IPS DF 6.9 (cell line): ENCODE data around the gene DNAH9.

ENCODE experiments used
- DNase-seq: peaks from one replicate; pipeline ENCODE4 v3.0.0-alpha.2; 2013; ENCODE audit warnings: low read depth, low spot score
- H3K27ac ChIP-seq: one replicate; pipeline ENCODE4 v1.5.1; 2013; ENCODE audit warnings: low read length, control low read depth
- H3K27me3 ChIP-seq: 2 replicates; pipeline ENCODE4 v1.6.1; 2013; ENCODE audit warnings: mild to moderate bottlenecking, low read length; ENCODE audit not compliant: control insufficient read depth, insufficient read depth
- H3K36me3 ChIP-seq: 2 replicates; pipeline ENCODE4 v1.6.1; 2013; ENCODE audit warnings: low read length; ENCODE audit not compliant: control insufficient read depth, insufficient read depth
- H3K4me1 ChIP-seq: 2 replicates; pipeline ENCODE4 v1.6.1; 2013; ENCODE audit warnings: low read length; ENCODE audit not compliant: control insufficient read depth, insufficient read depth
- H3K4me3 ChIP-seq: 2 replicates; pipeline ENCODE4 v1.5.1; 2013; ENCODE audit warnings: mild to moderate bottlenecking, low read length
- H3K9me3 ChIP-seq: 2 replicates; pipeline ENCODE4 v1.6.1; 2013; ENCODE audit warnings: low read length, inconsistent platforms; ENCODE audit not compliant: control insufficient read depth, insufficient read depth
- WGBS: extraction: QIAGEN DNeasy Blood & Tissue Kit; methylation state at CpG from one replicate; pipeline ENCODE4 v1.1.7; 2013; ENCODE audit warnings: mixed read lengths, missing lambda C conversion rate; ENCODE audit not compliant: insufficient read length, insufficient coverage; 5-methylcytosine and 5-hydroxymethylcytosine counted together

The DNAH9 gene

GRCh38 chr17:11825572-11826209 is 227.4 kb downstream of the DNAH9 start:
- Histone ChIP-seq H3K4me3 (no peak overlapping the region), H3K4me1 (peaks cover 1% of the 10 kb centered on the region; the same call in 1 of the 2 replicates), H3K9me3 (no peaks in the 10 kb centered on the region), H3K27ac (no peak overlapping the region), H3K27me3 (no peaks in the 10 kb centered on the region), H3K36me3 (no peaks in the 10 kb centered on the region)
- DNase-seq = no peak
- WGBS = no CpG with 5 or more reads among the region's 1 CpG

GRCh38 chr17:11832401-11833137 is 234.3 kb downstream of the DNAH9 start:
- no peak for DNase-seq
- no CpG with 5 or more reads among the region's 10 CpGs for whole genome bisulfite sequencing
- H3K36me3 ChIP-seq = no peaks in the 10 kb centered on the region
- no peaks in the 10 kb centered on the region for H3K4me1 ChIP-seq
- no peak overlapping the region for H3K27ac ChIP-seq
- no peaks in the 10 kb centered on the region for H3K27me3 ChIP-seq
- no peaks in the 10 kb centered on the region for H3K9me3 ChIP-seq
- H3K4me3 ChIP-seq = no peak overlapping the region

DNA sequence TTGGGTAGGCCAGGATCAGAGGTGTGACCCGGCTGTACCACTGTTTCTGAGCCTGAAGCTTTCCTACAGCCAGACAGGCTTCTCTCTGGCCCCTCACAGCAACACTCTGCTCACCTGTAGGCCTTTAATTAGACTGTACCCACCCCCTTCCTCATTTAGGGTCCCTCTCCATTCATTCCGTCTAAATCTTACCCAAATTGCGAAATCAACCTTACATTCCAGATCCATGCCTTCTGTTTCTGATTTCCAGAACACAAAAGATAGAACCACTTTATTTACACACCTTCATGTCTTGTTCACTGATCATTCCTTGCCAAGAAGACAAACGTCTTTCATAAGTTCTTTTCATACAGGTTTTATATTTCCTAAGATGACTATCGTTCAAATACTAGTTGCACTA is 238.2 kb downstream of the DNAH9 start:
- Histone ChIP-seq H3K4me3 (no peak overlapping the region), H3K27me3 (no peaks in the 10 kb centered on the region), H3K36me3 (no peaks in the 10 kb centered on the region), H3K27ac (no peak overlapping the region), H3K9me3 (no peaks in the 10 kb centered on the region), H3K4me1 (no peaks in the 10 kb centered on the region)
- no CpG with 5 or more reads among the region's 5 CpGs for WGBS
- DNase-seq = no peak

DNA sequence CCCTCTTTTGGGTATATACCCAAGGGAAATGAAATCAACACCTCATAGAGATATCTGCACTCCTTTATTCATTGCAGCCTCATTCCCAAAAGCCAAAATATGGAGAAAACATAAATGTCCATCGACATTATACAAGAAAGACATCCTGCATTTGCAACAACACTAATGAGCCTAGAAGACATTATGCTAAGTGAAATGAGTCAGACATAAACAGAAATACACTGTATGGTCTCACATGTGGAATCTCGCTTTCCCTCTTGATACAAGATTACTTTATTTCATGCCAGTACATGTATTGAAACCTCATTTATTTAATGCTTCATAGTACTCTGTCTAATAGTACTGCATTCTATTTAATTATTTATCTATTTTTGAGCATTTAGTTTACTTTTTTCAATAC is 241.8 kb downstream of the DNAH9 start:
- Histone ChIP-seq H3K9me3 (no peaks in the 10 kb centered on the region), H3K4me3 (no peak overlapping the region), H3K36me3 (no peaks in the 10 kb centered on the region), H3K27ac (no peak overlapping the region), H3K27me3 (no peaks in the 10 kb centered on the region), H3K4me1 (no peaks in the 10 kb centered on the region)
- WGBS = no CpG with 5 or more reads among the region's 2 CpGs
- no peak for DNase-seq

GRCh38 chr17:11840831-11841230 is 242.6 kb downstream of the DNAH9 start:
- Histone ChIP-seq H3K4me1 (no peaks in the 10 kb centered on the region), H3K4me3 (no peak overlapping the region), H3K27me3 (no peaks in the 10 kb centered on the region), H3K36me3 (no peaks in the 10 kb centered on the region), H3K9me3 (no peaks in the 10 kb centered on the region), H3K27ac (no peak overlapping the region)
- no CpG with 5 or more reads among the region's 2 CpGs for WGBS
- no peak for DNase-seq

- no peaks in the 10 kb centered on the region for H3K36me3 ChIP-seq
- H3K9me3 ChIP-seq = no peaks in the 10 kb centered on the region
- DNase-seq = no peak
- no peak overlapping the region for H3K27ac ChIP-seq
- H3K4me3 ChIP-seq = no peak overlapping the region
- H3K4me1 ChIP-seq = 0 out of 2 replicates have a peak, but pooled peaks cover 2% of the 10 kb centered on the region
- no peaks in the 10 kb centered on the region for H3K27me3 ChIP-seq
- no CpG with 5 or more reads among the region's 2 CpGs for WGBS
These were observed 250.1 kb downstream of the DNAH9 start for GRCh38 chr17:11848330-11848729.

- no peak for DNase-seq
- H3K4me3 ChIP-seq = no peak overlapping the region
- no peaks in the 10 kb centered on the region for H3K9me3 ChIP-seq
- no peaks in the 10 kb centered on the region for H3K36me3 ChIP-seq
- H3K27ac ChIP-seq = no peak overlapping the region
- peaks cover 4% of the 10 kb centered on the region; the same call in 1 of the 2 replicates for H3K4me1 ChIP-seq
- H3K27me3 ChIP-seq = no peaks in the 10 kb centered on the region
- WGBS = no CpG with 5 or more reads among the region's 4 CpGs
These were observed 254.0 kb downstream of the DNAH9 start for GRCh38 chr17:11852231-11852630.

DNA sequence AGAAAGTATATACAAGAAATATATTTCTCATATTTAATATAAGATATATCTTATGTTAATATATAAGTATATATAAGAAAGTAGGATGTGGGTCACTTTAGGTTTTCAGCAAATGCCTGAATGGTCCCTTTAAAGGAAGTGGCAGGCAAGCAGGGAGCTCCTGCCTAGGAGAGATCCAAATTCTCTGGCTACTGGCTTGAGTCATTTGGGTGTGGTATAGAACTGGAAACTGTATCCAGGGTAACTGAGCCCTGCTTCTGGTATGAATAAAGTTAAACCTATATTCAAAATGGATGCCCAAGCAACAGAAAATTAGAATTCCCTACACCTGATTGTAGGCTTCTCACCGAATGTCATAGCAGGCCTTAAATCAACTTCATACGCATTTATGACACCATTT is 254.6 kb downstream of the DNAH9 start:
- no CpG with 5 or more reads among the region's 2 CpGs for WGBS
- Histone ChIP-seq H3K4me3 (no peak overlapping the region), H3K27ac (no peak overlapping the region), H3K4me1 (peaks cover 4% of the 10 kb centered on the region; the same call in 1 of the 2 replicates), H3K9me3 (no peaks in the 10 kb centered on the region), H3K27me3 (no peaks in the 10 kb centered on the region), H3K36me3 (no peaks in the 10 kb centered on the region)
- no peak for DNase-seq

DNA sequence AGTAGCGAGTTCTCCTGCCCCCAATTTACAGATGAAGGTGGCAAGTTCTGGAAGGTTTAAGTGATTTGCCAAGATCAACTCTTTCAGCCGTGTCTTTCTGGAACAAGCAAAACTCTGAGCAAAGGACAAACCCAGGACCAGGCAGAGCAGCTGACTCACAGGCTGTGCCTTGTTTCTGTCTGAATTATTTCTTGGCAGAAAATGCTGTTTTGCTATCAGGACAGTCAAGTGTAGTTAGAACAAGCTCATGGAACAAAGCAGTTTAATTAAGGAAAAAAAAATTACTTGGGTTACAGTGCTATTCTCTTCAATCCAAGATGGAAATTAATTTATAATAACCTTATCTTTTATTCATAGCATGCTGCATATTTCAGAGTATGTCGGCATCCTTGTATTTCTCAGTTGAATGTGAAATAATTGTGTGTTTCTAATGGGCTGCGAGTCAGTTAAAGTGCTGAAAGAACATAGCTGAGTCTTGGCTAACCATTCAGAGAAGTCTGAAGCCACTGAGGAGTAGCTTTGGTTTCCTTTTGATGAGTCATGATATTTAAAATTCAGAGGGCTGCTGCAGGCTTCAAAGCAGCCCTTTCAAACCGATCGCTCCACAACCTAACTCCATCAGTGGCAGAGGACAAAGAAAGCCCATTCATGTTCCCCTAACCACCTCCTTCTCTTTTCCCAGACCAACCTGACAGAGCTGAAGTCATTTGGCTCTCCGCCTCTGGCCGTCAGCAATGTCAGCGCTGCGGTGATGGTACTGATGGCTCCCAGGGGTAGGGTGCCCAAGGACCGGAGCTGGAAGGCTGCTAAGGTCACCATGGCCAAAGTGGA is 255.3 kb downstream of the DNAH9 start:
- H3K4me3 ChIP-seq = no peak overlapping the region
- no peaks in the 10 kb centered on the region for H3K27me3 ChIP-seq
- WGBS = no CpG with 5 or more reads among the region's 11 CpGs
- DNase-seq = no peak
- H3K36me3 ChIP-seq = no peaks in the 10 kb centered on the region
- no peaks in the 10 kb centered on the region for H3K9me3 ChIP-seq
- H3K27ac ChIP-seq = no peak overlapping the region
- peaks cover 4% of the 10 kb centered on the region; the same call in 1 of the 2 replicates for H3K4me1 ChIP-seq

DNA sequence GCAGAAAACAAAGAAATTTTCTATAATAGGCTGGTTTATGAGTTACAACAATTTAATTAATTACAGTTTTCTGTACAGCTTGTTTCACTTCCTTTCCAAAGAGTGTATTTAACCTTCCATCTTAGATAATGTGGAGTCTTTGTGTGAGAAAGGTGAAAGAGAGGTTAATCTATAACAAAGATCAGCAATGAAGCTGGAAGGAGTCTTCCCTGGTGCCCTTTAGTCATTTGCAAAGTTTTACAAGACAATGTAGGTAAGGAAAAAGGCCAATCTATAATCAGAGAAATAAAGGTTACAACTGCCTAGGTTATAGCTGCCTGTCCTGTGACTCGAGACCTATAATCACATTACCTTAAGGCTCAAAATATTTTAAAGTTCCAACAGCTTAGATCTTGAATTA is 257.0 kb downstream of the DNAH9 start:
- H3K4me1 ChIP-seq = peaks cover 2% of the 10 kb centered on the region; the same call in 1 of the 2 replicates
- no peak for DNase-seq
- H3K4me3 ChIP-seq = no peak overlapping the region
- no CpG with 5 or more reads among the region's 1 CpG for WGBS
- no peaks in the 10 kb centered on the region for H3K36me3 ChIP-seq
- H3K27me3 ChIP-seq = no peaks in the 10 kb centered on the region
- H3K27ac ChIP-seq = no peak overlapping the region
- no peaks in the 10 kb centered on the region for H3K9me3 ChIP-seq
